Posterior vena cava (tissue), 2 donors: ENCODE data around the gene FANCD2OS. TPM values are rescaled to one million over a fixed set of nuclear protein-coding genes. Genes with fewer than 3 reads are reported as not detected.
"Not testable (repeated sequence)": the region's sequence is repeated elsewhere in the genome, so short reads cannot be mapped to it uniquely, and the experiment has no call there.

Experiments used
- DNase-seq: peaks from one replicate; pipeline ENCODE4 v3.0.0-alpha.2; 2020; ENCODE audit warnings: low spot score
- intact Hi-C, 2 donors: fragments of 100-400 bp; cut with DNase I; formaldehyde crosslinking; loops; one replicate each; pipeline versions ENCODE4 v1.14.1 to v1.14.2; 2022 to 2023
- total RNA-seq, 2 donors: library from RNA; stranded (reverse); fragmentation: NEBNext Ultra II Directional; extraction: Animal tissue kit (Norgen Biotek cat#: 25700); gene quantifications; one replicate each; pipeline ENCODE4 v1.2.1, GENCODE V29; 2021
- donor health status: DM: yes; HTN: yes; CAD: no.
- donor health status: DM: yes; HTN: yes; CAD: no.

FANCD2OS gene
- total RNA-seq, 2 donors from 2014 or later: not detected

DNA sequence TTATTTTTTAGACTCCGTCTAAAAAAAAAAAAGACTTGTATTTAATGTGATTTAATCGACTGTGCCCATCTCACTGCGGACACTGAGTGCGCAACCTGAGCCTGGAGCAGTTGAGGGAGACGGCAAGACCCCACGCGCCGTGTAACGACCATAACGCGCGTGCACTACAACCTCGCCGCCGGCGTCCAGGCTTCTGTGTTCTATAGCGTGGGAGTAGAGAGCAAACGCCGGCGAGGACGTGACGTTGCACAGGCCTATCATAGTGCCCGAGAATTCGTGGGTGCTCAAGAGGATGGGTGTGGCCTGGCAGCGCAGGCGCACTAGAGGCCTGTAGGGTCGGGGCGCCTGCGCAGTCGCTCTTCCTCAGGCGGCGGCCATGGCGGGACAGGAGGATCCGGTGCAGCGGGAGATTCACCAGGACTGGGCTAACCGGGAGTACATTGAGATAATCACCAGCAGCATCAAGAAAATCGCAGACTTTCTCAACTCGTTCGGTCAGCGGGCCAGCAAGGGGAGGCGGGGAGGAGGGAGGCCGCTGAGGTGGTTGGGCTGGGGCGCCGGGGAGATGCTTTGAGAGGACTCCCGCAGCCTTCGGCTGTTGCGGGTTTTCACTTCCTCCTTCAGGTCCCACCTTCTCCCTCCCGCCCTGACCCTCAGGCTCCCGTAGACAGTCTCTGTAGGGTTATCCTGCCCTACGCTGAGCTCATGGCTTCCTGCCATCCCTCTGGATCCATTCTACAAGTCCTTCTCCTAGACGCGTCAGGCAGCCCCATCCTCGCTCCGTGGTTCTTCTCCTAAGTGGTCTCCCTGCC, 7.5 kb upstream of the FANCD2OS start, which contains the start of gene BRK1:
Gene BRK1 (plus strand): TSS at position 350 of the 812 bp plus-strand sequence. CDS start 27 bp downstream, at position 377.
- intact Hi-C loops: loop anchor here in 1 of 2 donors (10.0 kb wide), 1 partner anchor 269 kb away; no protein-coding TSS in a partner anchor
- DNase-seq: peak; percentile 98

DNA sequence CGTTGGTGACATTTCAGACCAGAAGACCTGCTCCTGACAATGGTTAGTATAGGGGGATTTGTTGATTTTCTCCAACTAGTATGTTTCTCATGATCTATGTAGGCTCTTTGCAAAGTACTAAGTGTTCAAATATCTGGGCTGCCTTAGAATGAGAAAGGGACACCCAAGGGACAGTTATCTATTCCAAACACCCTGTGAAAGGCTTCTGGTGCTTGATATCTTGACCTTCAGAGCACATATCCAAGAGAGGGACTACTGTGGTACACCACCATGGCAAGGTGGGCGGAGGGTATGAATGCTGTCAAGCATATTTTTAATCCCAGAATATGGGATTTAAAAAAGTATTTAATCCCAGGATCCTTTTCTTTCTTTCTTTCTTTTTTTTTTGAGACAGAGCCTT, 1.1 kb downstream of the FANCD2OS start:
- DNase-seq: no peak
- intact Hi-C loops: no loop called here

DNA sequence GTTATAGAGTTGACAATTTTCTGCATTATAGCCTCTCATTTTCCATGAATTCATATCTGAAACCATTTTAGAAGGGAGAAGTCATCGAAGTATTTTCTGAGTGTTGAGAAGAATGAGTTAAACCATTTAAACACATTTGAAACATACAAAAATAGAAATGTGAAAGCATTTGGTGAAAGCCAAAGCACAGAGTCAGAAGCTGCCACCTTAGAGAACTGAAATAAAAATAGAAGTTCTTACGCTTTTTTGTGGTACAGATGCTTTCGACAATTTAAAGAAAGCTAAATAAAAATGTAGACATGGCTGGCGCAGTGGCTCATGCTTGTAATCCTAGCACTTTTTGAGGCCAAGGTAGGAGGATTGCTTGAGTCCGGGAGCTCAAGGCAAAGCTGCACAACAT, 9.0 kb downstream of the FANCD2OS start:
- DNase-seq: no peak

DNA sequence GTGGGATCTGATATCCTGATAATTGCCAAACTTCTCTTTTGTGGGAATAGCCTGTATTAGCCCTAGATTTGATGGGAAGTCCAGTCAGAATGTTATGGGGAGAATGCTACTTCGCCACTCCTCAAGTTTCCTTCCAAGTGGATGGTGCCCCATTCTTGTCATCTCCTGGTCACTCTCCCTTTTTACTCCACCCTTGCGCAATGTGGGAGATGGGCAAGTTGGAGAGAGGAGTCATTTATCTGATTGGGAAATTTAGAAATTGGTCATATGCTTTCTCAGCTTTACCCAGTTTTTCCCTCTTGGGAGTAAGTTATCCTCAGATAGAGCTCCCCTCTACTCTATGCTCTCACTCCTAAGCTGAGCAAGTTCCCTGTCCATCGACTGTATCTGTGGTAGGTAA, 14.4 kb downstream of the FANCD2OS start:
- no peak for DNase-seq
- intact Hi-C loops: no loop called here

More for the DNA sequence above, 9.0 kb downstream of the FANCD2OS start:
- intact Hi-C loops: no loop called here

DNA sequence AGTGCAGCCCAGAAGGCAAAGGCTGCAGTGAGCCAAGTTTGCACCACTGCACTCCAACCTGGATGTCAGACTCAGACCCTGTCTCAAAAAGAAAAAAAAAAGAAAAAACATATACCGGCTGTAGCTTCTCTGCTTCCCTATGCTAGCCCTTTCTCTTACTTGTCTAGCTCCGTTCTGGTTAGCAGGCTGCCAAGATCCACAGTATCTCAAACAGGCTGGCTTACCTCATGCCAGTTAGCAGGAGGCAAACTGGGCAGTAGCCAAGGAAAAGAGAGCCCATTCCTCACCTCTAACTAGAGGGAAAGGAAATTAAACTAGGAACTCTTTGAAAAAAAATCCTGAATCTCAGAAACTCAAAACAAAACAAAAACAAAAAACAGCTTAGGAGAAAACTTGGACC, 16.7 kb downstream of the FANCD2OS start:
- intact Hi-C loops, DNase-seq: not testable (repeated sequence)

DNA sequence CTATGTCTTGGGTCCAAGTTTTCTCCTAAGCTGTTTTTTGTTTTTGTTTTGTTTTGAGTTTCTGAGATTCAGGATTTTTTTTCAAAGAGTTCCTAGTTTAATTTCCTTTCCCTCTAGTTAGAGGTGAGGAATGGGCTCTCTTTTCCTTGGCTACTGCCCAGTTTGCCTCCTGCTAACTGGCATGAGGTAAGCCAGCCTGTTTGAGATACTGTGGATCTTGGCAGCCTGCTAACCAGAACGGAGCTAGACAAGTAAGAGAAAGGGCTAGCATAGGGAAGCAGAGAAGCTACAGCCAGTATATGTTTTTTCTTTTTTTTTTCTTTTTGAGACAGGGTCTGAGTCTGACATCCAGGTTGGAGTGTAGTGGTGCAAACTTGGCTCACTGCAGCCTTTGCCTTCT, 17.3 kb downstream of the FANCD2OS start:
- intact Hi-C loops, DNase-seq: not testable (repeated sequence)

DNA sequence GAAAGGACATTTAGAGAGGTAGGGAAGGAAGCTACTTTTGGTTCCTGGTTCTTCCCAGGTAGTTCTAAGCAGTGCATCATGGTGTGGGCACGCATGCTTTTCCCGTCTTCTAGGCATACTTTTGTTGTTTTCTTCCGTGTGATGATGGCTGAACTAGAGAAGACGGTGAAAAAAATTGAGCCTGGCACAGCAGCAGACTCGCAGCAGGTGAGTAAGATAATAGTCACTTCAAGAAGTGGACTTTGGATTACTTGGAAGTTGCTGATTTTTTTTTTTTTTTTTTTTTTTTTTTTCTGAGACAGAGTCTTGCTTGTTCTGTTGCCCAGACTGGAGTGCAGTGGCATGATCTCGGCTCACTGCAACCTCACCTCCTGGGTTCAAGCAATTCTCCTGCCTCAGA, 17.9 kb downstream of the FANCD2OS start:
- no peak for DNase-seq
- intact Hi-C loops: no loop called here

DNA sequence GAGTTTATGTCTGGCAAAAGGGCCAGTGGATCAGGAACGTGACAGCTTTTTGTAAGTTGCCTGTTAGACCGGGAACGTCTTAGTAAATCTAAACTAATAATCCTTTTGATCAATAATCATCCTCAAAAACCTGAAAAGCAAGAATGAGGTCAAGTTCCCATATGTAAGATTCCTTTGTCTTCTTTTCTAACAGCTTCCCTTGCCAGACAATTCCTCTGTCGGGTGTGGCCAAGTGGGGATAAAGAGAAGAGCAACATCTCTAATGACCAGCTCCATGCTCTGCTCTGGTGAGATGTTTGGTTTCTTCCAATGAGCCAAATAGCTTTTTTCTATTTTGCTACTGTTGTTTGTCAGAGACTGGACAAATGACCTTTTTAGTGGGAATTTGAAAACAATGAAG, 19.8 kb downstream of the FANCD2OS start:
- DNase-seq: no peak
- intact Hi-C loops: no loop called here

DNA sequence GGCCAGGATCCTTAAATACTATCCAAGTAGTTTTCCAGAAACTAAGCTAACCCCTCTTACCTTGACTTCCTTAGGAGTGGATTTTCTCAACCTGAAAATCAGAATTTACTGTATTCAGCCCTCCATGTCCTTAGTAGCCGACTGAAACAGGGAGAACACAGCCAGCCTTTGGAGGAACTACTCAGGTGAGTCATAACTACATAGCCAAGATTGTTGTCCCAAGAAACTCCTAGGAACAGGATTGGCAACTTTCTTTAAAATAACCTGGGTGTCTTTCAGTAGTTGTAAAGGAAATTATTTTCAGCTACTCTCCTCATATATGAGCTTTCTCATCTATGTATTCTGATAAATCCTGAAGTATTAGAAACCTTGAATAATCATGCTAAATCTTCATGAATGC, 22.3 kb downstream of the FANCD2OS start:
- intact Hi-C loops: no loop called here
- no peak for DNase-seq

DNA sequence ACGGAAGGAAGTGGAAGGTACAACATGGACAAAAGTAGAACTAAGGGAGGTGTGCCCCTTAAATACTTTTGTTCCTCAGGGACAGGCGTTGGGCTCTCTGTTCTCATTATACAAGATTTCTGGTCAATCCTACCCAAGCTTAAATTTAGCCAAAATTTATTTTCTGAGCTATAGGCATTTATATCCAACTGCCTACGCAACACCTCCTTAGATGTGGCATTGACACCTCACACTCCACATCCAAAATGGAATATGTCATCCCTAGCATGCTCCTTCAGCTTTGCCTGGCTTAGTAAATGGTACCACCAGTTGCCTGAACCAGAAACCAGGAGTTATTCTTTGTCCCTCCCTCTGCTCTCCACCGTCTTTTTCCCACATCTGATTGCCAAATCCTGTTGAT, 26.2 kb downstream of the FANCD2OS start:
- intact Hi-C loops: no loop called here
- DNase-seq: no peak

DNA sequence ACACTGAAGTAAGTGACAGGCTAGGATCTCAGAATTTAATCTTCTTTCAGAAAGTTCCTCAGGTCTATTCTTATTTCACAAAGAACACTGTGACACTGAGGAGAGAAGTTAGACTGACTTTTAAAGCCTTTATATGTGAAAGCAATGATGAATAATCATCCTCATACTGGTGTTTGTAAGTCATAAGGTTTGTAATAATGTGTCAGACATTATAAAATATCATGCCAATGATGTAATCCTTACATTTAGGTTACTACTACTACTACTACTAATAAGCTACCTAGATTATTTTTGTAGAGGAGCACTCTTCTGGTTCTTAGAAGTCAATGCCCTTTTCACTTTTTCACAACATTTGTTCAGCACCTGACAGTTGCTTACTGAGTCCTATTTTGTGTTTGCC, 33.4 kb downstream of the FANCD2OS start:
- intact Hi-C loops: no loop called here
- DNase-seq: no peak

DNA sequence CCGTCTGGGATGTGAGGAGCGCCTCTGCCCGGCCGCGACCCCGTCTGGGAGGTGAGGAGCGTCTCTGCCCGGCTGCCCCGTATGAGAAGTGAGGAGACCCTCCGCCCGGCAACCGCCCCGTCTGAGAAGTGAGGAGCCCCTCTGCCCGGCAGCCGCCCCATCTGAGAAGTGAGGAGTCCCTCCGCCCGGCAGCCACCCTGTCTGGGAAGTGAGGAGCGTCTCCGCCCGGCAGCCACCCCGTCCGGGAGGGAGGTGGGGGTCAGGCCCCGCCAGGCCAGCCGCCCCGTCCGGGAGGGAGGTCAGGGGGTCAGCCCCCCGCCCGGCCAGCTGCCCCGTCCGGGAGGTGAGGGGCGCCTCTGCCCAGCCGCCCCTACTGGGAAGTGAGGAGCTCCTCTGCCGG, 38.0 kb downstream of the FANCD2OS start:
- DNase-seq, intact Hi-C loops: not testable (repeated sequence)

DNA sequence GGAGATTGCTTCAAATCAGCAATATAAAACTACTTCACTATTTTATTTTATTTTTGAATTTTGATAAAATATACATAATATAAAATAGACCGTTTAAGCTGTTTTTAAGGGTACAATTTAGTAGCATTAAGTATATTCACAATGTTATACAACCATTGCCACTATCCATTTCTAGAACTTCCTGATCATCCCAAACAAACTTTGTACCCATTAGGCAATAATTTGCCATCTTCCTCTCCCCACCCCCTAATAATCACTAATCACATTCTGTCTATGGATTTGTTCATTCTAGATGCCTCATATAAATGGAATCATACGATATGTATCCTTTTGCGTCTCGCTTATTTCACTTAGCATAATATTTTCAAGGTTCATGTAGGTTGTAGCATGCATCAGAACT, 53.0 kb downstream of the FANCD2OS start:
- intact Hi-C loops: no loop called here
- DNase-seq: no peak

Other genes starting within 250 kb of the FANCD2OS start
- 1 to 10 TPM; 1.2 to 2.9 TPM for gene CIDEC, start 228.0 kb downstream of the FANCD2OS start, total RNA-seq
- 10 to 100 TPM; 19.6 to 20.0 TPM for gene JAGN1, start 217.6 kb downstream of the FANCD2OS start, total RNA-seq
- gene IL17RE, start 205.4 kb downstream of the FANCD2OS start, total RNA-seq: 1 to 10 TPM; 9.6 to 10.0 TPM
- 10 to 100 TPM; 31.9 to 41.1 TPM for gene IL17RC, start 191.2 kb downstream of the FANCD2OS start, total RNA-seq
- gene CRELD1, start 174.4 kb downstream of the FANCD2OS start, total RNA-seq: 10 to 100 TPM; 22.3 to 29.5 TPM
- gene PRRT3, start 155.8 kb downstream of the FANCD2OS start, total RNA-seq: 1 to 10 TPM; 1.5 to 2.7 TPM
- gene EMC3, start 121.4 kb downstream of the FANCD2OS start, total RNA-seq: 10 to 100 TPM; 50.4 to 52.8 TPM
- gene FANCD2, start 81.8 kb downstream of the FANCD2OS start, total RNA-seq: 1 to 10 TPM; 3.3 to 3.4 TPM
- gene BRK1, start 7.4 kb upstream of the FANCD2OS start, total RNA-seq: 100 to 1,000 TPM in 1 of 2 donors, 10 to 100 TPM in 1; 98.9 to 125 TPM
- 10 to 100 TPM; 21.7 to 24.7 TPM for gene VHL, start 33.5 kb upstream of the FANCD2OS start, total RNA-seq
- gene IRAK2, start 56.7 kb upstream of the FANCD2OS start, total RNA-seq: 1 to 10 TPM; 2.3 to 4.2 TPM
- 10 to 100 TPM; 22.2 to 25.3 TPM for gene TATDN2, start 140.2 kb upstream of the FANCD2OS start, total RNA-seq
- gene GHRL, start 184.7 kb upstream of the FANCD2OS start, total RNA-seq: 1 to 10 TPM; 1.0 to 1.2 TPM
- 10 to 100 TPM; 85.9 to 86.3 TPM for gene SEC13, start 212.9 kb upstream of the FANCD2OS start, total RNA-seq